Hepatocyte (in vitro differentiated cells): ENCODE measurements around the gene H2AZ1. TPM values are rescaled to one million over a fixed set of nuclear protein-coding genes. Genes with fewer than 3 reads are reported as not detected.

Experiments
- DNase-seq: peaks from one replicate; pipeline ENCODE4 v3.0.0-alpha.2; 2016; ENCODE audit warnings: low spot score
- H2AFZ ChIP-seq: fragments of 200-600 bp; sonication (generic); 2 replicates; pipeline ENCODE4 v1.6.0; 2016; ENCODE audit warnings: antibody characterized with exemption, mild to moderate bottlenecking
- H3K27ac ChIP-seq: fragments of 200-600 bp; sonication (generic); 2 replicates; pipeline ENCODE4 v1.5.1; 2016; ENCODE audit warnings: mild to moderate bottlenecking
- H3K27me3 ChIP-seq: fragments of 200-600 bp; sonication (generic); 2 replicates; pipeline ENCODE4 v1.6.1; 2016
- H3K36me3 ChIP-seq: fragments of 200-600 bp; sonication (generic); replicated peaks from 2 replicates; pipeline ENCODE4 v1.5.1; 2016; ENCODE audit warnings: low read depth; ENCODE audit not compliant: insufficient read depth
- H3K4me1 ChIP-seq: fragments of 200-600 bp; sonication (generic); 2 replicates; pipeline ENCODE4 v1.5.1; 2016; ENCODE audit warnings: mild to moderate bottlenecking, moderate library complexity; ENCODE audit not compliant: insufficient read depth
- H3K4me2 ChIP-seq: fragments of 200-600 bp; sonication (generic); 2 replicates; pipeline ENCODE4 v1.6.0; 2016
- H3K4me3 ChIP-seq: fragments of 200-600 bp; sonication (generic); 2 replicates; pipeline ENCODE4 v1.5.1; 2016; ENCODE audit warnings: mild to moderate bottlenecking
- H3K79me2 ChIP-seq: fragments of 200-600 bp; sonication (generic); 2 replicates; pipeline ENCODE4 v1.6.0; 2017; ENCODE audit warnings: mild to moderate bottlenecking
- H3K9me2 ChIP-seq: fragments of 200-600 bp; sonication (generic); replicated peaks from 2 replicates; pipeline ENCODE4 v1.6.0; 2017; ENCODE audit warnings: mild to moderate bottlenecking; ENCODE audit not compliant: insufficient read depth
- H3K9me3 ChIP-seq: fragments of 200-600 bp; sonication (generic); 2 replicates; pipeline ENCODE4 v1.5.1; 2016; ENCODE audit warnings: low read depth, mild to moderate bottlenecking
- H4K20me1 ChIP-seq: fragments of 200-600 bp; sonication (generic); 2 replicates; pipeline ENCODE4 v1.6.0; 2016; ENCODE audit warnings: mild to moderate bottlenecking; ENCODE audit not compliant: insufficient read depth, poor library complexity, severe bottlenecking
- CTCF ChIP-seq: fragments of 200-600 bp; sonication (generic); IDR thresholded peaks from 2 replicates; pipeline ENCODE4 v1.5.1; 2016; ENCODE audit warnings: antibody characterized with exemption, mild to moderate bottlenecking; ENCODE audit not compliant: poor library complexity
- EZH2 ChIP-seq: fragments of 200-600 bp; sonication (generic); IDR thresholded peaks from 2 replicates; pipeline ENCODE4 v1.6.1; 2016; ENCODE audit warnings: antibody characterized with exemption, mild to moderate bottlenecking, borderline replicate concordance
- EZH2phosphoT487 ChIP-seq: fragments of 200-600 bp; sonication (generic); IDR thresholded peaks from one replicate; pipeline ENCODE4 v1.6.1; 2018; ENCODE audit warnings: antibody characterized with exemption, mild to moderate bottlenecking, low read depth, moderate library complexity; ENCODE audit not compliant: unreplicated experiment, severe bottlenecking
- WGBS: methylation state at CpG from one replicate; pipeline ENCODE4 v1.1.6; 2016; ENCODE audit warnings: low lambda C conversion rate; ENCODE audit errors: missing lambda C conversion rate; 5-methylcytosine and 5-hydroxymethylcytosine counted together
- polyA plus RNA-seq: library from polyadenylated mRNA; unstranded; fragments of >200 nt; fragmentation: Nextera tagmentation; extraction: Ambion mirVana; gene quantifications from 2 replicates; pipeline ENCODE4 v1.2.1, GENCODE V29; 2016
- total RNA-seq: library from RNA; depleted of rRNA; stranded (reverse); fragments of >200 nt; gene quantifications from 2 replicates; pipeline ENCODE4 v1.2.3, GENCODE V29; 2014

The H2AZ1 gene
- total and polyA plus RNA-seq, 2 experiments from 2014 or later, result 339 to 363 TPM

- Histone ChIP-seq H2AFZ (no peak overlapping the region), H4K20me1 (no peaks in the 10 kb centered on the region), H3K4me3 (no peak overlapping the region), H3K36me3 (no peaks in the 10 kb centered on the region), H3K27ac (no peak overlapping the region), H3K4me2 (no peak overlapping the region), H3K9me3 (no peaks in the 10 kb centered on the region), H3K4me1 (no peaks in the 10 kb centered on the region), H3K9me2 (no peaks in the 10 kb centered on the region), H3K27me3 (no peaks in the 10 kb centered on the region), H3K79me2 (no peaks in the 10 kb centered on the region)
- TF ChIP-seq CTCF (no peak), EZH2 (no peak), EZH2phosphoT487 (no peak)
- no peak for DNase-seq
- 95% methylated on average over 12 of the region's 12 CpGs for WGBS
Observed at GRCh38 chr4:99971453-99972111, 21.5 kb upstream of the H2AZ1 start.

GRCh38 chr4:99968330-99968729 is 18.3 kb upstream of the H2AZ1 start:
- Histone ChIP-seq H3K27me3 (no peaks in the 10 kb centered on the region), H3K79me2 (no peaks in the 10 kb centered on the region), H3K4me3 (no peak overlapping the region), H3K36me3 (no peaks in the 10 kb centered on the region), H3K9me3 (no peaks in the 10 kb centered on the region), H3K27ac (no peak overlapping the region), H3K4me1 (no peaks in the 10 kb centered on the region), H3K9me2 (no peaks in the 10 kb centered on the region), H4K20me1 (no peaks in the 10 kb centered on the region), H3K4me2 (no peak overlapping the region), H2AFZ (no peak overlapping the region)
- TF ChIP-seq EZH2 (no peak), CTCF (no peak)
- DNase-seq, result peak; percentile 7
- WGBS, result 42% methylated on average over 1 of the region's 1 CpG

- Histone ChIP-seq H3K79me2 (no peaks in the 10 kb centered on the region), H3K27ac (no peak overlapping the region), H3K4me2 (no peak overlapping the region), H3K9me3 (no peaks in the 10 kb centered on the region), H3K27me3 (no peaks in the 10 kb centered on the region), H3K36me3 (no peaks in the 10 kb centered on the region), H3K4me3 (no peak overlapping the region), H3K4me1 (no peaks in the 10 kb centered on the region), H4K20me1 (no peaks in the 10 kb centered on the region), H2AFZ (no peak overlapping the region), H3K9me2 (no peaks in the 10 kb centered on the region)
- 84% methylated on average over 3 of the region's 3 CpGs for WGBS
- DNase-seq, result no peak
- TF ChIP-seq EZH2, result no peak
- no peak for TF ChIP-seq CTCF
- no peak for TF ChIP-seq EZH2phosphoT487
Observed at GRCh38 chr4:99966692-99967091, 16.6 kb upstream of the H2AZ1 start.
